Endodermal cell (in vitro differentiated cells): Measurements from ENCODE around the gene FAM133A. TPM values are rescaled to one million over a fixed set of nuclear protein-coding genes. Genes with fewer than 3 reads are reported as not detected.

Source experiments
- DNase-seq: peaks from one replicate; pipeline ENCODE4 v3.0.0-alpha.2; 2017
- H3K27ac ChIP-seq: 2 replicates; pipeline ENCODE4 v1.5.1; 2013; ENCODE audit warnings: mild to moderate bottlenecking, low read depth, low read length, moderate library complexity
- H3K27me3 ChIP-seq: 2 replicates; pipeline ENCODE4 v1.6.1; 2013; ENCODE audit warnings: mild to moderate bottlenecking, low read length, moderate library complexity; ENCODE audit not compliant: insufficient read depth, control insufficient read depth, poor library complexity, severe bottlenecking
- H3K36me3 ChIP-seq: 2 replicates; pipeline ENCODE4 v1.7.0; 2013; ENCODE audit warnings: mild to moderate bottlenecking, low read length, moderate library complexity; ENCODE audit not compliant: control insufficient read depth, insufficient read depth
- H3K4me1 ChIP-seq: one replicate; pipeline ENCODE4 v1.7.0; 2013; ENCODE audit warnings: low read length; ENCODE audit not compliant: control insufficient read depth, insufficient read depth
- H3K4me3 ChIP-seq: 2 replicates; pipeline ENCODE4 v1.5.1; 2013; ENCODE audit warnings: mild to moderate bottlenecking, low read length, moderate library complexity
- H3K9ac ChIP-seq: 2 replicates; pipeline ENCODE4 v1.6.1; 2013; ENCODE audit warnings: mild to moderate bottlenecking, low read length, moderate library complexity; ENCODE audit not compliant: poor library complexity, severe bottlenecking; ENCODE audit errors: extremely low read depth
- H3K9me3 ChIP-seq: 2 replicates; pipeline ENCODE4 v1.6.1; 2013; ENCODE audit warnings: mild to moderate bottlenecking, low read length, moderate library complexity; ENCODE audit not compliant: control insufficient read depth
- H3K27ac Mint-ChIP-seq: 2 replicates; pipeline ENCODE4 v1.8.0; 2020; ENCODE audit warnings: mixed read lengths
- H3K27me3 Mint-ChIP-seq: 2 replicates; pipeline ENCODE4 v1.8.0; 2021; ENCODE audit warnings: mild to moderate bottlenecking, mixed read lengths; ENCODE audit not compliant: insufficient read depth
- H3K36me3 Mint-ChIP-seq: 2 replicates; pipeline ENCODE4 v1.8.0; 2020; ENCODE audit warnings: low read depth, mixed read lengths
- H3K4me1 Mint-ChIP-seq: 2 replicates; pipeline ENCODE4 v1.8.0; 2020; ENCODE audit warnings: mixed read lengths
- H3K4me3 Mint-ChIP-seq: 2 replicates; pipeline ENCODE4 v1.8.0; 2020; ENCODE audit warnings: mild to moderate bottlenecking, moderate library complexity, mixed read lengths
- H3K9me3 Mint-ChIP-seq: 2 replicates; pipeline ENCODE4 v1.8.0; 2020; ENCODE audit warnings: mild to moderate bottlenecking, mixed read lengths
- CTCF ChIP-seq: fragments of 200-600 bp; sonication (generic); conservative IDR thresholded peaks from 2 replicates; pipeline ENCODE4 v1.5.0; 2021; ENCODE audit warnings: antibody characterized with exemption, mild to moderate bottlenecking
- WGBS, 2 experiments: methylation state at CpG; one replicate each; pipeline versions ENCODE4 v1.1.5 to v1.1.7; 2013; ENCODE audit warnings: missing lambda C conversion rate in 2 of 2, mixed read lengths in 1 of 2; ENCODE audit not compliant: insufficient coverage in 1 of 2, insufficient read length in 1 of 2; 5-methylcytosine and 5-hydroxymethylcytosine counted together
- total RNA-seq, 2 donors: library from RNA; stranded (reverse); fragmentation: NEBNext Ultra II Directional in 1 of 2; extraction: Animal tissue kit (Norgen Biotek cat#: 25700) in 1 of 2; gene quantifications; 2 replicates in 1 of 2; 3 replicates in 1 of 2; pipeline ENCODE4 v1.2.1, GENCODE V29; 2021

Gene FAM133A
- total RNA-seq, 2 donors from 2014 or later: 0.22 to 0.33 TPM

GRCh38 chrX:93760163-93760562, 86.2 kb downstream of the FAM133A start:
- Histone ChIP-seq H3K9me3 (no peaks in the 10 kb centered on the region), H3K36me3 (no peaks in the 10 kb centered on the region), H3K4me3 (no peak overlapping the region), H3K27ac (no peak overlapping the region), H3K4me1 (no peaks in the 10 kb centered on the region), H3K9ac (no peak overlapping the region), H3K27me3 (no peaks in the 10 kb centered on the region)
- Mint-ChIP-seq H3K4me3 (no peak overlapping the region), H3K4me1 (peaks cover 15% of the 10 kb centered on the region), H3K27me3 (peaks cover 1% of the 10 kb centered on the region), H3K27ac (no peak overlapping the region), H3K36me3 (no peaks in the 10 kb centered on the region), H3K9me3 (peaks cover 12% of the 10 kb centered on the region)
- TF ChIP-seq CTCF: no peak
- 83 to 92% methylated on average over 1 to 5 of the region's 5 CpGs for WGBS, 2 experiments
- no peak for DNase-seq

Other genes with a start within 250 kb of the FAM133A start
- 10 to 100 TPM in 1 of 2 donors, 1 to 10 TPM in 1; 7.9 to 19.3 TPM for gene NAP1L3, start 628 bp upstream of the FAM133A start, total RNA-seq